Hepatocyte (in vitro differentiated cells): ENCODE data around the gene PRM3.

ENCODE experiments used
- EZH2 ChIP-seq: fragments of 200-600 bp; sonication (generic); IDR thresholded peaks from 2 replicates; pipeline ENCODE4 v1.6.1; 2016; ENCODE audit warnings: antibody characterized with exemption, mild to moderate bottlenecking, borderline replicate concordance
- EZH2phosphoT487 ChIP-seq: fragments of 200-600 bp; sonication (generic); IDR thresholded peaks from one replicate; pipeline ENCODE4 v1.6.1; 2018; ENCODE audit warnings: antibody characterized with exemption, mild to moderate bottlenecking, low read depth, moderate library complexity; ENCODE audit not compliant: unreplicated experiment, severe bottlenecking
- TF ChIP-seq, protein P1 (sequence below): fragments of 200-600 bp; sonication (generic); IDR thresholded peaks from 2 replicates; pipeline ENCODE4 v1.5.1; 2016; ENCODE audit warnings: antibody characterized with exemption, mild to moderate bottlenecking; ENCODE audit not compliant: poor library complexity

DNA sequence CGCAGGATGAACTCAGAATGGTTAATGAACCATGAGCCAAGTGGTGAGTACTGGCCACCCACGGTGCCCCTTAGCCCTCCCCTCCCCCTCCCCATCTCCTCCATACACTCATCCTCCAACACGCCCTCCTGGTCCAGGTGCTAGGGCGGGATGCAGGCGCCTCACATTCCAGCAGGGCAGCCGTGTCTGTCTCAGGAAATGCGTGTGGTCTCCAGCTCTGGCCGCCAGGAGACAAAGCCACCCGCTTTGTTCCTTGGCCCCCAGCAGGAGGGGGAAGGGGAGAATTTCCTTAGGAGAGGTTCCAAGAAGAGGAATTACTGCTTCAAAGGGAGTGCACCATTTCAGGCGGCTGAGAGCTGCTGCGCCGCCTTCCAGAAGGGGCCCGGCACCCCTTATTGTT is 42.1 kb upstream of the PRM3 start:
- TF ChIP-seq, protein P1, sequence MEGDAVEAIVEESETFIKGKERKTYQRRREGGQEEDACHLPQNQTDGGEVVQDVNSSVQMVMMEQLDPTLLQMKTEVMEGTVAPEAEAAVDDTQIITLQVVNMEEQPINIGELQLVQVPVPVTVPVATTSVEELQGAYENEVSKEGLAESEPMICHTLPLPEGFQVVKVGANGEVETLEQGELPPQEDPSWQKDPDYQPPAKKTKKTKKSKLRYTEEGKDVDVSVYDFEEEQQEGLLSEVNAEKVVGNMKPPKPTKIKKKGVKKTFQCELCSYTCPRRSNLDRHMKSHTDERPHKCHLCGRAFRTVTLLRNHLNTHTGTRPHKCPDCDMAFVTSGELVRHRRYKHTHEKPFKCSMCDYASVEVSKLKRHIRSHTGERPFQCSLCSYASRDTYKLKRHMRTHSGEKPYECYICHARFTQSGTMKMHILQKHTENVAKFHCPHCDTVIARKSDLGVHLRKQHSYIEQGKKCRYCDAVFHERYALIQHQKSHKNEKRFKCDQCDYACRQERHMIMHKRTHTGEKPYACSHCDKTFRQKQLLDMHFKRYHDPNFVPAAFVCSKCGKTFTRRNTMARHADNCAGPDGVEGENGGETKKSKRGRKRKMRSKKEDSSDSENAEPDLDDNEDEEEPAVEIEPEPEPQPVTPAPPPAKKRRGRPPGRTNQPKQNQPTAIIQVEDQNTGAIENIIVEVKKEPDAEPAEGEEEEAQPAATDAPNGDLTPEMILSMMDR = no peak
- TF ChIP-seq EZH2phosphoT487 = no peak
- no peak for TF ChIP-seq EZH2
